Esophagus squamous epithelium (tissue), 4 donors: ENCODE data around the gene OR8A1.

Source experiments
- POLR2A ChIP-seq, 4 donors: fragments of 450-650 bp; IDR thresholded peaks; one replicate each; pipeline ENCODE4 v1.6.1; 2017; ENCODE audit warnings: antibody characterized with exemption in 4 of 4, mild to moderate bottlenecking in 4 of 4, moderate library complexity in 3 of 4
- TF ChIP-seq, protein P1 (sequence below), 6 experiments: fragments of 450-650 bp in 4 of 6; fragments of 200-600 bp in 2 of 6; sonication (generic) in 2 of 6; IDR thresholded peaks; one replicate each; pipeline ENCODE4 v1.5.1; 2016 to 2019; ENCODE audit warnings: antibody characterized with exemption in 6 of 6, mild to moderate bottlenecking in 4 of 6, moderate library complexity in 4 of 6

DNA sequence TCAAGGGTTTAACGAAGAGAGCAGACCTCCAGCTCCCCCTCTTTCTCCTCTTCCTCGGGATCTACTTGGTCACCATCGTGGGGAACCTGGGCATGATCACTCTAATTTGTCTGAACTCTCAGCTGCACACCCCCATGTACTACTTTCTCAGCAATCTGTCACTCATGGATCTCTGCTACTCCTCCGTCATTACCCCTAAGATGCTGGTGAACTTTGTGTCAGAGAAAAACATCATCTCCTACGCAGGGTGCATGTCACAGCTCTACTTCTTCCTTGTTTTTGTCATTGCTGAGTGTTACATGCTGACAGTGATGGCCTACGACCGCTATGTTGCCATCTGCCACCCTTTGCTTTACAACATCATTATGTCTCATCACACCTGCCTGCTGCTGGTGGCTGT is 363 bp downstream of the OR8A1 start:
- TF ChIP-seq POLR2A (IDR thresholded peaks at IDR 0.05), result no peak
- TF ChIP-seq, protein P1, sequence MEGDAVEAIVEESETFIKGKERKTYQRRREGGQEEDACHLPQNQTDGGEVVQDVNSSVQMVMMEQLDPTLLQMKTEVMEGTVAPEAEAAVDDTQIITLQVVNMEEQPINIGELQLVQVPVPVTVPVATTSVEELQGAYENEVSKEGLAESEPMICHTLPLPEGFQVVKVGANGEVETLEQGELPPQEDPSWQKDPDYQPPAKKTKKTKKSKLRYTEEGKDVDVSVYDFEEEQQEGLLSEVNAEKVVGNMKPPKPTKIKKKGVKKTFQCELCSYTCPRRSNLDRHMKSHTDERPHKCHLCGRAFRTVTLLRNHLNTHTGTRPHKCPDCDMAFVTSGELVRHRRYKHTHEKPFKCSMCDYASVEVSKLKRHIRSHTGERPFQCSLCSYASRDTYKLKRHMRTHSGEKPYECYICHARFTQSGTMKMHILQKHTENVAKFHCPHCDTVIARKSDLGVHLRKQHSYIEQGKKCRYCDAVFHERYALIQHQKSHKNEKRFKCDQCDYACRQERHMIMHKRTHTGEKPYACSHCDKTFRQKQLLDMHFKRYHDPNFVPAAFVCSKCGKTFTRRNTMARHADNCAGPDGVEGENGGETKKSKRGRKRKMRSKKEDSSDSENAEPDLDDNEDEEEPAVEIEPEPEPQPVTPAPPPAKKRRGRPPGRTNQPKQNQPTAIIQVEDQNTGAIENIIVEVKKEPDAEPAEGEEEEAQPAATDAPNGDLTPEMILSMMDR (IDR thresholded peaks at IDR 0.05), result no peak
